ENCODE results near the gene NME7.

The NME7 gene

DNA sequence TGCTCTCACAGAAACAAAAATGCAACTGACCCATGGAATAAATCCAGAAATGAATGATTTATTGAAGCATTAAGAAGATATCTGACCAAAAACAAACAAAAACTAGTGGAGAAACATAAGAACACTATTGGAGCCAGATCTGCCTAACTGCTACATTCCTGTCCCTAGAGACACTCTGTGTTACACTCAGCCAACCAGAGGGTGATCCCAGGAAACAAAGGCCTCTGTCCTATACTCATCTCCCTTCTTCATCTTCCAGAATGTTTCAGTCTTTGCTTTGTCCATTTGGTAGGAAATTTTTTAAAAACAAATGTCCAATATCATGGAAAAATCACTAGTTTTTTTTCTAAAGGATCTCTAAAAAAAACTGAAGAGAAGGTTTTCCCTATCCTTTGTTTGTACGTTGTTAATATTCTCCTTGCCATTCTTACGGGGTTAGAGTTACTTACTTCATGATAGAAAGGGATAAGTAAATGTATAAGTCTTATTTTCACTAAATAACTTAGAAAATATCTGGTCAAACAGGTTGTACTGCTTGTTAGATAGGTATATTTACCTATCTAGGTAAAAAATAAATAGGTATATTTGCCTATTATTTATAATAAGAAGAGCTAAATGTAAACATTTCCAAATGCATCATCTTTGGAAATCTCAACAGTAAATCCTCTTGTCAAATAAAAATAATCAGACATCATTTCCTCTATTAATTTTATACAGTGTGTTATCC, 59.1 kb downstream of the NME7 start:
- TF ChIP-seq, protein P1, sequence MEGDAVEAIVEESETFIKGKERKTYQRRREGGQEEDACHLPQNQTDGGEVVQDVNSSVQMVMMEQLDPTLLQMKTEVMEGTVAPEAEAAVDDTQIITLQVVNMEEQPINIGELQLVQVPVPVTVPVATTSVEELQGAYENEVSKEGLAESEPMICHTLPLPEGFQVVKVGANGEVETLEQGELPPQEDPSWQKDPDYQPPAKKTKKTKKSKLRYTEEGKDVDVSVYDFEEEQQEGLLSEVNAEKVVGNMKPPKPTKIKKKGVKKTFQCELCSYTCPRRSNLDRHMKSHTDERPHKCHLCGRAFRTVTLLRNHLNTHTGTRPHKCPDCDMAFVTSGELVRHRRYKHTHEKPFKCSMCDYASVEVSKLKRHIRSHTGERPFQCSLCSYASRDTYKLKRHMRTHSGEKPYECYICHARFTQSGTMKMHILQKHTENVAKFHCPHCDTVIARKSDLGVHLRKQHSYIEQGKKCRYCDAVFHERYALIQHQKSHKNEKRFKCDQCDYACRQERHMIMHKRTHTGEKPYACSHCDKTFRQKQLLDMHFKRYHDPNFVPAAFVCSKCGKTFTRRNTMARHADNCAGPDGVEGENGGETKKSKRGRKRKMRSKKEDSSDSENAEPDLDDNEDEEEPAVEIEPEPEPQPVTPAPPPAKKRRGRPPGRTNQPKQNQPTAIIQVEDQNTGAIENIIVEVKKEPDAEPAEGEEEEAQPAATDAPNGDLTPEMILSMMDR (IDR thresholded peaks at IDR 0.05; ENCODE audit: extremely low read depth, insufficient read depth, missing control alignments) = no peak
- DNase-seq (ENCODE audit: low spot score) = no peak
- in situ Hi-C loops (cut with MboI; ENCODE audit: low pct_unique_long_range_greater_than_20kb, low sequenced_read_pairs, unreplicated experiment) = no loop called here

DNA sequence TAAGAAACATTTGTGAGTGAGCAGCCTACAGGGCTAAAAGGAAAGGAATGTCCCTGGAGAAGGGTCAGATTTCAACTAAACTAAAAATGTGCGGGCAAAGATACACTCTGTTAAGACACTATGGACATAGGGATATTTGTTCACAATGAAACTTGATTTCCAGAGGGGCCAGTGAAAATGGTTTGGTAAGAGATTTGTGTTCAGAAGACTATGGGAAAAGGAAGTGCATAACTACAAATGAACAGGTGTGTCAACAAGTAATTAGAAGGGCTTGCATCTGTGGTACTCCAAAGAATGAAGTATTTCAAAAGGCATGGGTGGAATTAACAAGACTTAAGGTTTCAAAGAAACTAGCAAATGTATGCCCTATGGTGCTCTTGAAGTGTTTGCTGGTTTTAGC, 60.4 kb downstream of the NME7 start:
- TF ChIP-seq, protein P1 (IDR thresholded peaks at IDR 0.05; ENCODE audit: extremely low read depth, insufficient read depth, missing control alignments) = no peak
- DNase-seq (ENCODE audit: low spot score) = no peak
- in situ Hi-C loops (cut with MboI; ENCODE audit: low pct_unique_long_range_greater_than_20kb, low sequenced_read_pairs, unreplicated experiment) = no loop called here

DNA sequence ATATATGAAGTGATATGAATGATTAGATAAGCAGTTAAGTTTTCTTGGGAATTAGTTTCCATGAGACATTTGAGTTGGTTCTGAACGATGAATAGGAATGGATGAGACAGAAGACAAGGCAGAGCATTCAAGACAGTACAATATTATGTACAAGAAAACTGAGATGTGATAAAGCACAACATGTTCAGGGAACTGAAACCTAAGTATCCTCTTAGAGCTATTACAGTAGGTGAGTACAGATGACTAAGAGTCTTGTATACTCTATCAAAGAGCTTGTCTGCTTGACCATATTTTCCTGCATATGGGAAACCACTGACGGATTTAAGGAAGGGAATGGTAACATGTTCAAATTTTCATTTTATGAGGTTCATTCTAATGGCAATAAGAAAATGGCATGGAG, 61.6 kb downstream of the NME7 start:
- DNase-seq (ENCODE audit: low spot score) = no peak
- in situ Hi-C loops (cut with MboI; ENCODE audit: low pct_unique_long_range_greater_than_20kb, low sequenced_read_pairs, unreplicated experiment) = no loop called here
- TF ChIP-seq, protein P1 (IDR thresholded peaks at IDR 0.05; ENCODE audit: extremely low read depth, insufficient read depth, missing control alignments) = no peak

DNA sequence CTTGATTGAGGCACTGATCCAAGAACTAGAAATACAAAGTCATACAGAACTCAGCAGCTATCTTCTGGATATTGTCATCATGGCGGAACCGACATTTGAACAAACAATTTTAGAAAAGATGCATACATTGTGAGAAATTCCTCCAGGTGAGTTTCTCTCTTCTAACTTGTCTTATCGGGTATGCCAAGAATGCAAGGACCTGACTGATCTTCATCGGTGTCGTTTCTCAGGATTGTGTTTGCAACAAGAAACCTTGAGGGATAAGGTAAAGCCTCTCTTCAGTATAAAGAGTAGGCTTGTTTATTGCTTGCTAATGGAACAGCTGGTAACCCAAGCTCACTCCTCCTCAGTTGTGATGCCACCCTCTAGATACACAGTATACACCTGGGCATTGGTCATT, 62.2 kb downstream of the NME7 start:
- TF ChIP-seq, protein P1 (IDR thresholded peaks at IDR 0.05; ENCODE audit: extremely low read depth, insufficient read depth, missing control alignments) = no peak
- in situ Hi-C loops (cut with MboI; ENCODE audit: low pct_unique_long_range_greater_than_20kb, low sequenced_read_pairs, unreplicated experiment) = no loop called here
- DNase-seq (ENCODE audit: low spot score) = no peak

DNA sequence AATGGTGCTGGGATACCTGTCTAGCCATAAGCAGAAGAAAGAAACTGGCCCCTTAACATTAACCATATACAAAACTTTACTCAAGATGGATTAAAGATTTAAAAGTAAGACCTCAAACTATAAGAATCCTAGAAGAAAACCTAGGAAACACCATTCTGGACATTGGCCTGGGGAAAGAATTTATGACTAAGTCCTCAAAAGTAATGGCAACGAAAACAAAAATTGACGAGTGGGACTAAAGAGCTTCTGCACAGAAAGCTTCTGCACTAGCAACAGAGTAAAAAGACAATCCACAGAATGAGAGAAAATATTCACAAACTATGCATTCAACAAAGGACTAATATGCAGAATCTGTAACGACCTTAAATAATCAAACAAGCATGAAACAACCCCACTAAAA, 66.7 kb downstream of the NME7 start:
- TF ChIP-seq, protein P1 (IDR thresholded peaks at IDR 0.05; ENCODE audit: extremely low read depth, insufficient read depth, missing control alignments) = no peak
- no peak for DNase-seq (ENCODE audit: low spot score)
- in situ Hi-C loops (cut with MboI; ENCODE audit: low pct_unique_long_range_greater_than_20kb, low sequenced_read_pairs, unreplicated experiment) = no loop called here

DNA sequence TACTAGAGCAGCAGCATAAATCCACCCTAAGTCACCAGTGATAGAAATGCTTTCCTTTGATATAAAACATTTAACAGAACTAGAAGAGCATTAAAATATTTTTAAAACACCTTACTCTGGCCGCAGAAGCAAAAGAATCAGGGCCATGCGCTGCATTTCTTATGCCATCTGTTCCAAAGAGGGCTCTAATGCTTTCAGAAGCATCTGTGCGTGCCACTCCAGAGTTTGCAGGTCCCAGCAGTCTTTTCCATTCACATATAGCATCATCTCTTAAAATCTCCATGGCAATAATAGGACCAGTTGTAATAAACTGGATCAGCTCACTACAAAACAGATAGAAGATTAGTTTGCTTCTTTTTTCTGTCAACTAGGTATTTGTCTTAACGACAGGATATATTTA, 69.2 kb downstream of the NME7 start:
- in situ Hi-C loops (cut with MboI; ENCODE audit: low pct_unique_long_range_greater_than_20kb, low sequenced_read_pairs, unreplicated experiment) = no loop called here
- TF ChIP-seq, protein P1 (IDR thresholded peaks at IDR 0.05; ENCODE audit: extremely low read depth, insufficient read depth, missing control alignments) = no peak
- no peak for DNase-seq (ENCODE audit: low spot score)
